Rectal smooth muscle tissue (tissue), 1 donor: ENCODE results near the gene RPS19.

Experiments used
- H3K27ac ChIP-seq: one replicate; pipeline ENCODE4 v1.7.0; 2013; ENCODE audit warnings: low read depth, low read length, inconsistent platforms
- H3K27me3 ChIP-seq: one replicate; pipeline ENCODE4 v1.7.0; 2013; ENCODE audit warnings: low read length; ENCODE audit not compliant: control insufficient read depth, insufficient read depth
- H3K36me3 ChIP-seq: one replicate; pipeline ENCODE4 v1.7.0; 2013; ENCODE audit warnings: low read length; ENCODE audit not compliant: control insufficient read depth, insufficient read depth
- H3K4me1 ChIP-seq: one replicate; pipeline ENCODE4 v1.7.0; 2013; ENCODE audit warnings: low read length; ENCODE audit not compliant: control insufficient read depth, insufficient read depth
- H3K4me3 ChIP-seq: one replicate; pipeline ENCODE4 v1.7.0; 2013; ENCODE audit warnings: low read length
- H3K9ac ChIP-seq: one replicate; pipeline ENCODE4 v1.7.0; 2013; ENCODE audit warnings: low read length

The RPS19 gene

GRCh38 chr19:41845051-41845590 is 14.9 kb upstream of the RPS19 start:
- Histone ChIP-seq H3K36me3 (no peaks in the 10 kb centered on the region), H3K9ac (no peak overlapping the region), H3K4me1 (no peaks in the 10 kb centered on the region), H3K4me3 (no peak overlapping the region), H3K27me3 (no peaks in the 10 kb centered on the region), H3K27ac (no peak overlapping the region)

- no peak overlapping the region for H3K4me3 ChIP-seq
- no peaks in the 10 kb centered on the region for H3K36me3 ChIP-seq
- no peak overlapping the region for H3K9ac ChIP-seq
- no peak overlapping the region for H3K27ac ChIP-seq
- H3K4me1 ChIP-seq = no peaks in the 10 kb centered on the region
- peaks cover 3% of the 10 kb centered on the region for H3K27me3 ChIP-seq
Observed at GRCh38 chr19:41847351-41848105, 12.5 kb upstream of the RPS19 start.

- peaks cover 3% of the 10 kb centered on the region for H3K27me3 ChIP-seq
- H3K36me3 ChIP-seq = no peaks in the 10 kb centered on the region
- H3K9ac ChIP-seq = no peak overlapping the region
- no peak overlapping the region for H3K4me3 ChIP-seq
- H3K4me1 ChIP-seq = no peaks in the 10 kb centered on the region
- H3K27ac ChIP-seq = no peak overlapping the region
Observed at GRCh38 chr19:41848666-41849065, 11.4 kb upstream of the RPS19 start.

- peaks cover 3% of the 10 kb centered on the region for H3K27me3 ChIP-seq
- H3K4me3 ChIP-seq = no peak overlapping the region
- no peaks in the 10 kb centered on the region for H3K4me1 ChIP-seq
- no peaks in the 10 kb centered on the region for H3K36me3 ChIP-seq
- H3K9ac ChIP-seq = no peak overlapping the region
- no peak overlapping the region for H3K27ac ChIP-seq
Observed at GRCh38 chr19:41849067-41849466, 11.0 kb upstream of the RPS19 start.

GRCh38 chr19:41850381-41850780 is 9.7 kb upstream of the RPS19 start:
- H3K27me3 ChIP-seq = peaks cover 3% of the 10 kb centered on the region
- no peaks in the 10 kb centered on the region for H3K4me1 ChIP-seq
- no peaks in the 10 kb centered on the region for H3K36me3 ChIP-seq
- H3K4me3 ChIP-seq = no peak overlapping the region
- H3K27ac ChIP-seq = no peak overlapping the region
- H3K9ac ChIP-seq = no peak overlapping the region

GRCh38 chr19:41851456-41851855 is 8.6 kb upstream of the RPS19 start:
- H3K4me3 ChIP-seq = no peak overlapping the region
- H3K9ac ChIP-seq = no peak overlapping the region
- no peaks in the 10 kb centered on the region for H3K36me3 ChIP-seq
- no peak overlapping the region for H3K27ac ChIP-seq
- H3K27me3 ChIP-seq = peaks cover 3% of the 10 kb centered on the region
- H3K4me1 ChIP-seq = no peaks in the 10 kb centered on the region

GRCh38 chr19:41853344-41853743 is 6.7 kb upstream of the RPS19 start:
- Histone ChIP-seq H3K4me3 (no peak overlapping the region), H3K4me1 (no peaks in the 10 kb centered on the region), H3K27ac (no peak overlapping the region), H3K27me3 (peaks cover 3% of the 10 kb centered on the region), H3K36me3 (no peaks in the 10 kb centered on the region), H3K9ac (no peak overlapping the region)

- H3K27me3 ChIP-seq = peaks cover 3% of the 10 kb centered on the region
- no peaks in the 10 kb centered on the region for H3K36me3 ChIP-seq
- no peak overlapping the region for H3K4me3 ChIP-seq
- no peak overlapping the region for H3K27ac ChIP-seq
- no peak overlapping the region for H3K9ac ChIP-seq
- H3K4me1 ChIP-seq = no peaks in the 10 kb centered on the region
Observed at GRCh38 chr19:41853768-41854167, 6.3 kb upstream of the RPS19 start.

GRCh38 chr19:41859213-41859617 is 840 bp upstream of the RPS19 start:
- Histone ChIP-seq H3K4me1 (peaks cover 10% of the 10 kb centered on the region), H3K36me3 (peaks cover 23% of the 10 kb centered on the region), H3K27me3 (no peaks in the 10 kb centered on the region), H3K9ac (no peak overlapping the region), H3K27ac (peak overlapping the region; percentile 33), H3K4me3 (peak overlapping the region; percentile 94)

- Histone ChIP-seq H3K9ac (peak overlapping the region; percentile 99), H3K27ac (peak overlapping the region; percentile 97), H3K4me3 (peak overlapping the region; percentile 94), H3K27me3 (no peaks in the 10 kb centered on the region), H3K4me1 (peaks cover 10% of the 10 kb centered on the region), H3K36me3 (peaks cover 29% of the 10 kb centered on the region)
Observed at GRCh38 chr19:41860419-41861115, 512 bp downstream of the RPS19 start.

GRCh38 chr19:41861116-41861768 is 1.2 kb downstream of the RPS19 start:
- Histone ChIP-seq H3K27me3 (no peaks in the 10 kb centered on the region), H3K9ac (peak overlapping the region; percentile 99), H3K4me1 (peaks cover 10% of the 10 kb centered on the region), H3K27ac (peak overlapping the region; percentile 97), H3K4me3 (peak overlapping the region; percentile 94), H3K36me3 (peaks cover 31% of the 10 kb centered on the region)

GRCh38 chr19:41861846-41862245 is 1.8 kb downstream of the RPS19 start:
- Histone ChIP-seq H3K36me3 (peaks cover 34% of the 10 kb centered on the region), H3K4me3 (no peak overlapping the region), H3K27me3 (no peaks in the 10 kb centered on the region), H3K9ac (no peak overlapping the region), H3K27ac (no peak overlapping the region), H3K4me1 (peaks cover 10% of the 10 kb centered on the region)
